Measurements from ENCODE around the gene FRRS1L.

FRRS1L gene

GRCh38 chr9:109100543-109101201 is 66.4 kb downstream of the FRRS1L start:
- no peak for DNase-seq

GRCh38 chr9:109098960-109099308 is 68.1 kb downstream of the FRRS1L start:
- no peak for DNase-seq

- DNase-seq: no peak
Measured at GRCh38 chr9:109098171-109098959, 68.7 kb downstream of the FRRS1L start.

DNA sequence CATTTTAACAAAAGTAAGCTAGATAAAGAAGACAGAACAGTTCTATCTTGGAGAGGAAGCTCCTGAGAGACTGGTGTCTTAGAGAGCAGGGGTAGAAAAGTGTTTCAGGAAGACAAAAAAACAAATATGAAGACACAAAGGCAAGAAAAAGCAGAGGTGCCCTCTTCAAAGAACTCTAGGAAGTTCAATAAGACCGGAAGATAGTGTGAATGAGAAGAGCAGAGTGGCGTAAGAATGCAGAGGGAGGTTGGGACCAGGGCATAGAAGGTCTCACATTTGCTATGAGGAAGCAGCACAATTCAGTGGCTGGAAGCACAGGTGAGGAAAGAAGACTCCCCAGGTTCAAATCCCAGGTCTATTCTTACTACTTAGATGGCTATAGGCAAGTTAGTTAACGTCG is 69.9 kb downstream of the FRRS1L start:
- no peak for DNase-seq

- no peak for DNase-seq
Measured at GRCh38 chr9:109095321-109095720, 71.7 kb downstream of the FRRS1L start.

GRCh38 chr9:109094268-109094667 is 72.8 kb downstream of the FRRS1L start:
- no peak for DNase-seq

DNA sequence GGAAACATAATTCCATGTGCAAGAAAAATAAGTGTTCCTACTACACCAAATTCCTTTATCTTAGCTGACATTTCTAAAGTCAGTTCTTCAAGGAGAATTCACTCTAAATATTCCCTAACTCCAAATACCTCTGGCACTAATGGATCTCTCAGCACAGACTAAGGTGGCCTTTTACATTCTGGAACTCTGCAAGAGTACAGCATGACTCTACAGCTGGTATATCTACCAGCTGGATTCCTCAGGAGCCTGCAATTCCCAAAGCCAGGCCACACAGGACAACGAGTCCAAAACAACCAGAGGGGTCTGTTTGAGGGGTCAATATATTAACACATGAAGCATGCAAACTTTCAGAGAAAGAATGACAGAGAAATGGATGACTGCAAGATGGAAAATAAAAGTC is 74.5 kb downstream of the FRRS1L start:
- no peak for DNase-seq

- DNase-seq: no peak
Measured at GRCh38 chr9:109092051-109092580, 74.9 kb downstream of the FRRS1L start.

DNA sequence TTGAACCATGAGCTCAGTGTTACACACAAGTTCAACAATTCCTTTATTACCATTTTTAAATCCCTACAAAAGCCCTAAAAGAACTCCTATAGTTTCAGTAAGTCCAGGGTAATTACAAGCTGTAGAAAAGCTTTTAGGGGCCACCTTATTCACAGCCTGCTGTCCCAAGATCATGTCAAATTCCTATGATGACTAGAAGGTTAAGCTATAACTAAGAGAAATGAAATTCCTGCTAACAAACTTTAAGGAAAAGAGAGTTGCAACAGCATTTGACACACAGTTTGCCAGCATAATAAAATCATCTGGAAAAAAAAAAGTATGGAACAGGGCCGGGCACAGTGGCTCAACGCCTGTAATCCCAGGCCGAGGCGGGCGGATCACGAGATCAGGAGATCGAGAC is 78.8 kb downstream of the FRRS1L start:
- no peak for DNase-seq

GRCh38 chr9:109087795-109088194 is 79.3 kb downstream of the FRRS1L start:
- no peak for DNase-seq

DNA sequence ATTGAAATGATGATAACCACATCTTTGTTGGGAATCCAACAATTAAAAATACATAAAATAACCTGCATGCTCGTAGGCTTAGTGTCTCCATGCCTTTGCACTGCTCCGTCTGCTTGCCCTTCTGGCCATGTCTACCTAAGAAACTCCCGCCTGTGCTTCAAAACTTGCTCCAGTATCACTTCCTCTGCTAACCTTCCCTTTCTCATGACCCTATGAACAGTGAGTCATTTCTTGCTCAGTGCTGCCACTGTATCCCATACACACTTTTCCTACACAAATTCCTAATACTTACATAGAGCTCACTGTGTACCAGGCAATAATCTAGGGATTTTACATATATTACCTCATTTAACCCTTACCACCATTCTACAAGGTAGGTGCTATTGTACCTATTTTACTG is 80.8 kb downstream of the FRRS1L start:
- no peak for DNase-seq

- no peak for DNase-seq
Measured at GRCh38 chr9:109085510-109085909, 81.5 kb downstream of the FRRS1L start.

- no peak for DNase-seq
Measured at GRCh38 chr9:109083813-109084405, 83.1 kb downstream of the FRRS1L start.

DNA sequence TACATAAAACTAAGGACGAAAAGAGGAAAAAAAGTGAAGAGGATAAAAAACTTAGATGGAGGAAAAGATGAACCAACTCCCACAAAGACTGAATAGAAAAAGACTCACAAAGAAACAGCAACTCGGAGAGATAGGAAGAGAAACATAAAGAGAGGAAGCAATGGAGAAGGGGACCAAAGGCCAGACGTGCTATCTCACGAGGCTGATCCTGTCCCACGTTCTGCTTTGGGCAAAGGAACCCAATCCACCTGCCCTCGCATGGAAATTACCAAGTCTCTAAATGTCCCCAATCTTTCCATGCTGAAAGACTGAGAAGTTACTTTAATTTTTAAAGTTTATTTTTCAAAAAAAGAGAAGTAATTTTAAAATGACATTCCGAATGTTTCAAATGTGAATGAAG is 83.9 kb downstream of the FRRS1L start:
- no peak for DNase-seq

- DNase-seq: no peak
Measured at GRCh38 chr9:109082091-109082620, 84.9 kb downstream of the FRRS1L start.
